Subcutaneous adipose tissue (tissue), 4 donors: ENCODE data around the gene ZBTB25. TPM values are rescaled to one million over a fixed set of nuclear protein-coding genes. Genes with fewer than 3 reads are reported as not detected.

Experiments used
- CTCF ChIP-seq: fragments of 450-650 bp; IDR thresholded peaks from one replicate; pipeline ENCODE4 v1.5.1; 2016; ENCODE audit warnings: low read depth, mild to moderate bottlenecking, control low read depth, antibody characterized with exemption, moderate library complexity
- total RNA-seq, 4 donors: library from RNA; depleted of rRNA; stranded (reverse); fragments of >200 nt; gene quantifications; one replicate each; pipeline ENCODE4 v1.1.0, GENCODE V29; 2016

The ZBTB25 gene, protein sequence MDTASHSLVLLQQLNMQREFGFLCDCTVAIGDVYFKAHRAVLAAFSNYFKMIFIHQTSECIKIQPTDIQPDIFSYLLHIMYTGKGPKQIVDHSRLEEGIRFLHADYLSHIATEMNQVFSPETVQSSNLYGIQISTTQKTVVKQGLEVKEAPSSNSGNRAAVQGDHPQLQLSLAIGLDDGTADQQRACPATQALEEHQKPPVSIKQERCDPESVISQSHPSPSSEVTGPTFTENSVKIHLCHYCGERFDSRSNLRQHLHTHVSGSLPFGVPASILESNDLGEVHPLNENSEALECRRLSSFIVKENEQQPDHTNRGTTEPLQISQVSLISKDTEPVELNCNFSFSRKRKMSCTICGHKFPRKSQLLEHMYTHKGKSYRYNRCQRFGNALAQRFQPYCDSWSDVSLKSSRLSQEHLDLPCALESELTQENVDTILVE
- 10 to 100 TPM; 11.2 to 13.3 (median 11.9) TPM for total RNA-seq

- no peak for TF ChIP-seq CTCF
These were observed at the start of gene ZBTB25 for GRCh38 chr14:64503434-64504309. ZBTB25 (minus strand) TSS chr14:64503838; CDS start chr14:64490533, 13,305 bp downstream.

DNA sequence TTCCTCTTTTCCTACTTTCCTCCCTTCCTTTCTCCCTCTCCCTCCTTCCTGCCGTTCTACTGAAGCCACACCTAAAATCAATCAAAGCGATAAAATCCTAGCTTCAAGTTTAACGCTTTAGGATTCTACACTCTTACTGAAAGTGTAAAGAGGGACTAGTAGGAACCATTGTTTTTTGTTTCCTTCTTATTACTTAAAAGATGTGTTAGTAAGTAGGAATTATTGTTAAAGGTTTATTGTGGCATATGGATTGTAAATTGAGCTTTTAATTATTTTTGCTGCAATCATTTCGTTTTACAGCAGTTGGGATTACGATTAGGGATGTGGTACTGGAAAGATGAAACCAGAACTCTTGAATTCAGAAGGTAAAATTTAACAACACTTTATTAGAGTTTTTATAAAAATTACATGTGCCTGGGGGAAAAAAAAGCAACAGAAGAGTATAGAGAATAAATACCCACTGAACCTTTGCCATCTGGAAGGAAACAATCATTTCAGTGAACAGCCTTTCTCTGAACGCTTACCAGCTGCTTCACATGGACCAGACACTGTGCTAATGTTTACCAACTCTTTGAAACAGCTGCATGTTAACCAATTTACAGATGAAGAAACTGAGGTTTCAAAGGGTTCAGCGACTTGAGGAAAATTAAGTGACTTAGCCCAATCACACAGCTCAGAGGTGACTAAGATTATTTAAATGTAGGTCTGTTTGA lies 47.1 kb upstream of the ZBTB25 start:
- no peak for TF ChIP-seq CTCF

GRCh38 chr14:64549791-64550620 lies 46.4 kb upstream of the ZBTB25 start, which contains the start of gene PPP1R36:
PPP1R36 (plus strand) TSS chr14:64549961; CDS start chr14:64549998, 37 bp downstream.
- TF ChIP-seq CTCF = no peak

GRCh38 chr14:64549016-64549415 lies 45.4 kb upstream of the ZBTB25 start:
- no peak for TF ChIP-seq CTCF

DNA sequence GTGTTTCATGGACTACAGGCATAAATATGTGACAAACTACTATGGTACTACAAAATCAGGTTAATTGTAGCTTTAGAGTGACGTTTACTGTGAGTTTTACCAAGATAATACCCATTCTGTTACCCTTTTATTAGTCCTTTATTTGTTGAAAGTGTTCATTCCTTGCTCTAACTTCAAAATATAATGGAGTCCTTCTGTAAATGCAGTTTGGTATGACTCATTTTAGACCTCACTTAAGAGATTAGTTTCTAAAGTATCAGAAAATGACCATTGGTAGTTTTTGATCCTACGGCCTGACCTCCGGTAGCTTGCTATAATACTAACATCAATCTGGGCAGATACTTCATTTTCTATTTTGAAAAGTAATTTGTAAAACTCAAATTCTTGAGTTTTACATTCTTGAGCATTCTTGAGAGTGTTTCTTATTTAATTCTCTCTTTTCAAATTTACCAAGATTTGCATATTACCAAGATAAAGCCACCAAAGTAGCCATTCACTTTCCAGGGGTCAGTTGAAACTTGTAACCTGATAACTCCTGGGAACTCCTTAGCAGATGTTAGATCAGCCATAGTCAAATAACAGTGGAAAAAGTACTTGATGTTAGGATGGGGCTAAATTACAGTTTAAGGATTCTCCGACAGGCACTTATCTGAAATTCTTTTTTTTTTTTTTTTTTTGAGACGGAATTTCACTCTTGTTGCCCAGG lies 41.1 kb upstream of the ZBTB25 start:
- no peak for TF ChIP-seq CTCF

GRCh38 chr14:64542836-64543201 lies 39.2 kb upstream of the ZBTB25 start:
- no peak for TF ChIP-seq CTCF
